ENCODE results near the gene PADI4. TPM values are rescaled to one million over a fixed set of nuclear protein-coding genes. Genes with fewer than 3 reads are reported as not detected.

Gene PADI4
- total and polyA plus RNA-seq, 3 donors from 2014 or later: 0.16 to 0.32 TPM; not detected in 1

- Histone ChIP-seq H3K27me3 (no peaks in the 10 kb centered on the region), H3K4me3 (no peak overlapping the region), H3K27ac (no peak overlapping the region), H3K4me1 (no peaks in the 10 kb centered on the region), H3K9me3 (no peaks in the 10 kb centered on the region), H3K36me3 (ENCODE audit: low read depth, missing control alignments) (no peaks in the 10 kb centered on the region)
- DNase-seq: no peak
- WGBS, 2 donors: 66 to 75% methylated on average over 8 of the region's 8 CpGs
- intact Hi-C loops (cut with DNase I; ENCODE audit: low total_unique reads): no loop called here
- TF ChIP-seq CTCF (IDR thresholded peaks at IDR 0.05) (no peak), POLR2A (IDR thresholded peaks at IDR 0.05) (no peak)
Observed at GRCh38 chr1:17351598-17352324, 43.8 kb downstream of the PADI4 start.

- intact Hi-C loops (cut with DNase I; ENCODE audit: low total_unique reads): no loop called here
- Histone ChIP-seq H3K27me3 (no peaks in the 10 kb centered on the region), H3K36me3 (ENCODE audit: low read depth, missing control alignments) (no peaks in the 10 kb centered on the region), H3K4me1 (no peaks in the 10 kb centered on the region), H3K27ac (no peak overlapping the region), H3K4me3 (no peak overlapping the region), H3K9me3 (no peaks in the 10 kb centered on the region)
- no peak for DNase-seq
- WGBS, 2 donors: 70 to 74% methylated on average over 8 of the region's 8 CpGs
- TF ChIP-seq CTCF (IDR thresholded peaks at IDR 0.05): no peak
- TF ChIP-seq POLR2A (IDR thresholded peaks at IDR 0.05): no peak
Observed at GRCh38 chr1:17352419-17352909, 44.5 kb downstream of the PADI4 start.

- H3K4me1 ChIP-seq: no peaks in the 10 kb centered on the region
- no peaks in the 10 kb centered on the region for H3K36me3 ChIP-seq (ENCODE audit: low read depth, missing control alignments)
- TF ChIP-seq CTCF (IDR thresholded peaks at IDR 0.05) (no peak), POLR2A (IDR thresholded peaks at IDR 0.05) (no peak)
- H3K27ac ChIP-seq: no peak overlapping the region
- 72 to 75% methylated on average over 6 of the region's 6 CpGs for WGBS, 2 donors
- DNase-seq: no peak
- H3K9me3 ChIP-seq: no peaks in the 10 kb centered on the region
- H3K27me3 ChIP-seq: no peaks in the 10 kb centered on the region
- intact Hi-C loops (cut with DNase I; ENCODE audit: low total_unique reads): no loop called here
- H3K4me3 ChIP-seq: no peak overlapping the region
Observed at GRCh38 chr1:17355898-17356297, 47.9 kb downstream of the PADI4 start.

GRCh38 chr1:17356387-17357026 is 48.5 kb downstream of the PADI4 start:
- Histone ChIP-seq H3K4me1 (no peaks in the 10 kb centered on the region), H3K9me3 (no peaks in the 10 kb centered on the region), H3K27me3 (no peaks in the 10 kb centered on the region), H3K36me3 (ENCODE audit: low read depth, missing control alignments) (no peaks in the 10 kb centered on the region), H3K27ac (no peak overlapping the region), H3K4me3 (no peak overlapping the region)
- no peak for DNase-seq
- intact Hi-C loops (cut with DNase I; ENCODE audit: low total_unique reads): no loop called here
- TF ChIP-seq CTCF (IDR thresholded peaks at IDR 0.05): no peak
- 60 to 61% methylated on average over 11 of the region's 12 CpGs for WGBS, 2 donors

Data from testis (tissue), 3 donors.